Endothelial cell of umbilical vein (primary cell): ENCODE results near the gene THSD7A. TPM values are rescaled to one million over a fixed set of nuclear protein-coding genes. Genes with fewer than 3 reads are reported as not detected.
A peak's percentile ranks its signal among the peaks of the same experiment; 100 is the strongest.

Experiments used
- BruUV-seq: library from RNA; stranded (reverse); fragments of 400-500 nt; replicated peaks from 2 replicates; lab custom pipeline; 2021; lab: Mats Ljungman, UMichigan
- CTCF ChIA-PET: fragments of 300-600, 350-600 bp; sonication (Branson Sonifier 250); formaldehyde crosslinking; loops from one replicate; lab custom pipeline; 2021; ENCODE audit warnings: antibody characterized with exemption, inconsistent platforms; lab: Charles Lee
- POLR2A ChIA-PET: fragments of 300-600, 350-600 bp; sonication (Branson Sonifier 250); formaldehyde crosslinking; loops from one replicate; lab custom pipeline; 2021; ENCODE audit warnings: antibody characterized with exemption, inconsistent platforms; lab: Charles Lee
- DNase-seq: peaks from one replicate; pipeline ENCODE4 v3.0.0-alpha.2; 2011; ENCODE audit warnings: low read depth, low spot score
- FAIRE-seq: peaks from 2 replicates; lab custom pipeline; 2011; peaks lifted over from hg19 to GRCh38; lab: Jason Lieb, UNC
- H2AFZ ChIP-seq: 2 replicates; pipeline ENCODE4 v1.6.0; 2012; ENCODE audit warnings: low read depth, low read length, control low read depth, inconsistent platforms
- H3K27ac ChIP-seq: 2 replicates; pipeline ENCODE4 v1.5.1; 2011; ENCODE audit warnings: low read depth, mild to moderate bottlenecking, control low read depth, low read length, moderate library complexity; ENCODE audit not compliant: insufficient read depth
- H3K27me3 ChIP-seq, 2 experiments: 2 replicates each; pipeline versions ENCODE4 v1.6.0 to v1.6.1; 2011; ENCODE audit warnings: low read length in 2 of 2, mixed read lengths in 1 of 2; ENCODE audit not compliant: control insufficient read depth in 2 of 2, insufficient read depth in 2 of 2
- H3K36me3 ChIP-seq, 2 experiments: 2 replicates in 1 of 2; 3 replicates in 1 of 2; pipeline ENCODE4 v1.5.1; 2011; ENCODE audit warnings: low read length in 2 of 2, mild to moderate bottlenecking in 1 of 2, moderate library complexity in 1 of 2; ENCODE audit not compliant: control insufficient read depth in 2 of 2, insufficient read depth in 2 of 2; ENCODE audit errors: extremely low read depth in 1 of 2
- H3K4me1 ChIP-seq: 3 replicates; pipeline ENCODE4 v1.5.1; 2011; ENCODE audit warnings: mild to moderate bottlenecking, low read length; ENCODE audit not compliant: control insufficient read depth, insufficient read depth; ENCODE audit errors: extremely low read depth
- H3K4me2 ChIP-seq: 2 replicates; pipeline ENCODE4 v1.6.1; 2011; ENCODE audit warnings: low read length, control low read depth, mixed read lengths; ENCODE audit not compliant: insufficient read depth
- H3K4me3 ChIP-seq, 3 experiments: fragments of 200-600 bp in 1 of 3; sonication (generic), shearing (Covaris generic) in 1 of 3; replicated peaks in 1 of 3; 2 replicates each; pipeline ENCODE4 v1.5.1; 2011 to 2016; ENCODE audit warnings: control low read depth in 3 of 3, low read length in 3 of 3, mild to moderate bottlenecking in 2 of 3, inconsistent platforms in 1 of 3, low read depth in 1 of 3, moderate library complexity in 1 of 3; ENCODE audit not compliant: insufficient read depth in 1 of 3
- H3K79me2 ChIP-seq: 2 replicates; pipeline ENCODE4 v1.6.0; 2012; ENCODE audit warnings: low read length, inconsistent platforms; ENCODE audit not compliant: control insufficient read depth, insufficient read depth
- H3K9ac ChIP-seq: replicated peaks from 2 replicates; pipeline ENCODE3; 2011; ENCODE audit warnings: low read length, control low read depth; ENCODE audit not compliant: insufficient read depth; ENCODE audit errors: extremely low read depth
- H3K9me1 ChIP-seq: replicated peaks from 3 replicates; pipeline ENCODE4 v1.6.0; 2011; ENCODE audit warnings: mild to moderate bottlenecking, low read length; ENCODE audit not compliant: control insufficient read depth, insufficient read depth; ENCODE audit errors: extremely low read depth
- H3K9me3 ChIP-seq: replicated peaks from 2 replicates; pipeline ENCODE4 v1.5.1; 2012; ENCODE audit warnings: low read length, inconsistent platforms; ENCODE audit not compliant: control insufficient read depth, insufficient read depth
- H4K20me1 ChIP-seq: replicated peaks from 2 replicates; pipeline ENCODE3; 2011; ENCODE audit warnings: mild to moderate bottlenecking, low read length; ENCODE audit not compliant: control insufficient read depth, insufficient read depth; ENCODE audit errors: extremely low read depth
- CTCF ChIP-seq, 2 donors: IDR thresholded peaks; 1 replicate in 1 of 2; 2 replicates in 1 of 2; pipeline ENCODE4 v1.5.1; 2011; ENCODE audit warnings: low read length in 2 of 2, mild to moderate bottlenecking in 2 of 2, moderate library complexity in 2 of 2, control low read depth in 1 of 2, inconsistent platforms in 1 of 2, low read depth in 1 of 2; ENCODE audit not compliant: insufficient read depth in 1 of 2; ENCODE audit errors: extremely low read depth in 1 of 2
- EZH2 ChIP-seq: IDR thresholded peaks from 2 replicates; pipeline ENCODE4 v1.6.1; 2012; ENCODE audit warnings: borderline replicate concordance, low read depth, mild to moderate bottlenecking, moderate library complexity, low read length, inconsistent platforms; ENCODE audit not compliant: severe bottlenecking
- FOS ChIP-seq: IDR thresholded peaks from 2 replicates; pipeline ENCODE4 v1.6.1; 2011; ENCODE audit warnings: mild to moderate bottlenecking, low read length, moderate library complexity, borderline replicate concordance; ENCODE audit not compliant: insufficient read depth
- GATA2 ChIP-seq: IDR thresholded peaks from 2 replicates; pipeline ENCODE4 v1.7.0; 2011; ENCODE audit warnings: low read depth, mild to moderate bottlenecking, moderate library complexity, mixed read lengths, low read length; ENCODE audit not compliant: insufficient read length, insufficient read depth
- JUN ChIP-seq: IDR thresholded peaks from 2 replicates; pipeline ENCODE4 v1.6.1; 2011; ENCODE audit warnings: borderline replicate concordance, low read depth; ENCODE audit not compliant: insufficient read length, insufficient read depth
- MAX ChIP-seq: IDR thresholded peaks from 2 replicates; pipeline ENCODE4 v1.6.1; 2011; ENCODE audit not compliant: insufficient read depth, insufficient read length
- MYC ChIP-seq: IDR thresholded peaks from one replicate; pipeline ENCODE4 v1.6.1; 2011; ENCODE audit warnings: mild to moderate bottlenecking, low read depth, low read length
- POLR2A ChIP-seq: IDR thresholded peaks from 2 replicates; pipeline ENCODE4 v1.6.1; 2012; ENCODE audit warnings: low read depth, mild to moderate bottlenecking, control low read depth, low read length
- POLR2AphosphoS5 ChIP-seq: IDR thresholded peaks from 2 replicates; pipeline ENCODE4 v1.6.1; 2012; ENCODE audit warnings: low read depth, mild to moderate bottlenecking, control low read depth, low read length, moderate library complexity; ENCODE audit not compliant: insufficient read depth
- dilution Hi-C: fragments of 300-500 bp; cut with MboI; formaldehyde crosslinking; loops from one replicate; pipeline ENCODE4 v1.15.0; 2019; ENCODE audit warnings: low sequenced_read_pairs; ENCODE audit not compliant: extremely low pct_ligation_motif_present
- intact Hi-C: fragments of 100-400 bp; cut with micrococcal nuclease; formaldehyde crosslinking; loops from one replicate; pipeline ENCODE4 v1.10.0; 2022
- polyA plus RNA-seq, 4 experiments: library from polyadenylated mRNA; depleted of rRNA in 3 of 4; stranded (reverse) in 3 of 4; unstranded in 1 of 4; fragments of >200 nt; gene quantifications; 2 replicates each; pipeline versions ENCODE4 v1.2.1 to v1.2.3, GENCODE V29; 2011 to 2012; ENCODE audit warnings: missing spikeins in 1 of 4
- total RNA-seq: library from RNA; stranded (reverse); gene quantifications from 2 replicates; pipeline ENCODE4 v1.2.3, GENCODE V29; 2021

The THSD7A gene
- total and polyA plus RNA-seq, 2 donors (not counting 3 experiments of a cell fraction or from before 2014, with no cell fraction given), result 3.3 to 12.7 TPM

GRCh38 chr7:11830582-11831155 is 1.3 kb downstream of the THSD7A start:
- peak; percentile 81 for FAIRE-seq
- intact Hi-C loops, result loop anchor here (1.0 to 10.0 kb wide), 10 partner anchors 114 to 457 kb away; partner anchors contain the start of gene TMEM106B
- CTCF ChIA-PET, result interaction anchor here (1.0 to 2.6 kb wide), 17 partner anchors 9 to 659 kb away, joined by 3 to 23 read pairs (median 5); no protein-coding TSS in a partner anchor

GRCh38 chr7:11829954-11830353 is 2.0 kb downstream of the THSD7A start:
- intact Hi-C loops, result loop anchor here (2.0 to 10.0 kb wide), 5 partner anchors 203 to 375 kb away; no protein-coding TSS in a partner anchor
- BruUV-seq, result no TSS peak
- FAIRE-seq (no peak), DNase-seq (peak; percentile 25)
- no peaks in the 10 kb centered on the region for H3K9me3 ChIP-seq
- peaks cover 12% of the 10 kb centered on the region for H3K4me1 ChIP-seq
- CTCF ChIA-PET, result interaction anchor here (0.8 to 2.6 kb wide), 8 partner anchors 9 to 660 kb away, joined by 3 to 13 read pairs (median 6); no protein-coding TSS in a partner anchor
- H3K9me1 ChIP-seq, result no peaks in the 10 kb centered on the region
- dilution Hi-C loops, result no loop called here
- no peaks in the 10 kb centered on the region for H3K79me2 ChIP-seq
- TF ChIP-seq JUN (no peak), MAX (no peak), GATA2 (no peak), POLR2A (no peak), FOS (no peak), CTCF (IDR thresholded peaks at IDR 0.05; ENCODE audit: extremely low read depth in 1 of 2, insufficient read depth in 1 of 2, low read depth in 1 of 2, low read length in 2 of 2) (no peak), POLR2AphosphoS5 (no peak), MYC (no peak), EZH2 (no peak)
- H3K9ac ChIP-seq, result no peak overlapping the region
- no peaks in the 10 kb centered on the region for H3K36me3 ChIP-seq
- POLR2A ChIA-PET, result interaction anchor here (1.7 kb wide), 1 partner anchor 224 kb away, joined by 4 read pairs; no protein-coding TSS in a partner anchor
- no peak overlapping the region for H3K27ac ChIP-seq
- H2AFZ ChIP-seq, result no peak overlapping the region
- peak overlapping the region; percentile 99 for H3K4me2 ChIP-seq
- H3K4me3 ChIP-seq, result peak overlapping the region in 2 of 3 experiments; percentile 1 to 89
- H3K27me3 ChIP-seq, result no peaks in the 10 kb centered on the region
- no peaks in the 10 kb centered on the region for H4K20me1 ChIP-seq

More at GRCh38 chr7:11830582-11831155, 1.3 kb downstream of the THSD7A start:
- H3K4me3 ChIP-seq, result peak overlapping the region; percentile 55 to 89 (median 66)
- H3K27ac ChIP-seq, result peak overlapping the region; percentile 84
- H3K4me2 ChIP-seq, result peak overlapping the region; percentile 99
- no peaks in the 10 kb centered on the region for H3K36me3 ChIP-seq
- no peaks in the 10 kb centered on the region for H3K27me3 ChIP-seq
- DNase-seq, result peak; percentile 71
- dilution Hi-C loops, result no loop called here
- H3K9me3 ChIP-seq, result no peaks in the 10 kb centered on the region
- H3K9me1 ChIP-seq, result no peaks in the 10 kb centered on the region
- H3K9ac ChIP-seq, result peak overlapping the region; percentile 89
- no peaks in the 10 kb centered on the region for H3K79me2 ChIP-seq
- no peaks in the 10 kb centered on the region for H4K20me1 ChIP-seq
- POLR2A ChIA-PET, result interaction anchor here (1.7 kb wide), 1 partner anchor 225 kb away, joined by 4 read pairs; no protein-coding TSS in a partner anchor
- TF ChIP-seq EZH2 (no peak), POLR2A (no peak), POLR2AphosphoS5 (no peak), GATA2 (no peak), MYC (no peak), MAX (no peak)
- H2AFZ ChIP-seq, result peak overlapping the region; percentile 88
- H3K4me1 ChIP-seq, result peaks cover 12% of the 10 kb centered on the region
- no TSS peak for BruUV-seq
